ENCODE results near the gene PHPT1.

DNA sequence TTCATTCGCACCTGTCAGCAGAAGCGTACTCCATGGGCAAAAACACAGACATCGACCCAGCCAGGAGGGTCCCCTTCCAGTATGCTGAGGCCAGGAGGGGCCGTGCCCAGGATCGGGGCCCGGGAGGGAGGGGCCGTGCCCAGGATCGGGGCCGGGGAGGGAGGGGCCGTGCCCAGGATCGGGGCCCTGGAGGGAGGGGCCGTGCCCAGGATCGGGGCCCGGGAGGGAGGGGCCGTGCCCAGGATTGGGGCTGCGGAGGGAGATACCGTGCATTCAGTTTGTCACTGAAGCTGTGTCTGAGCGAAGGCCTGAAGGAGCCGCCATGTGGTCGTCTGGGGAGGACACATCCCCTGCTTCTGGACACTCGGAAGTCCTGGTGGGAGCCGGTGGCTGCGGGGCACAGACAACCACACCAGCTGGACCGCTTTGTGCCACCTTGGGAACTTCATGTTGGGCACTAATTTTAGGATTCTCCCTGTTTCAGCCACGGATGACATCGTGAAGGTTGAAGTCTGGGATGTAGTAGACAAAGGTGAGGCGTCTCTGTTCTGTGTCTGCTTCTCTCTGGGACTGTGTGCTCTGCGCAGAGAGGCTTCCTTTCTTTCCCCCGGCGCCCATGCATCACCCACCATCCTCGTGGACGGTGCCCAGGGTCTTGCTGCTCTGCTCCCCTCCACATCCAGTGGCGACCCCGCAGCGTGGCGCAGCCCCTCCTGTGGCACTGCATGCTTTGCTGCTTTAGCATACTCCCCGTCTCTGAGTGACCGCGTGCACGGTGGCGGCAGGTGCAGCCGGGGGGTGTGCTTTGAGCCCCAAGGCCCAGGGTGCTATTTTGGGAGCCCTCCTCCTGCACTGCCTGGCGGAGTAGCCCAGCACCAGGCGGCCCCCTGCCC lies 23.7 kb upstream of the PHPT1 start:
- TF ChIP-seq EP300 (IDR thresholded peaks at IDR 0.05), result no peak
- TF ChIP-seq, protein P1, sequence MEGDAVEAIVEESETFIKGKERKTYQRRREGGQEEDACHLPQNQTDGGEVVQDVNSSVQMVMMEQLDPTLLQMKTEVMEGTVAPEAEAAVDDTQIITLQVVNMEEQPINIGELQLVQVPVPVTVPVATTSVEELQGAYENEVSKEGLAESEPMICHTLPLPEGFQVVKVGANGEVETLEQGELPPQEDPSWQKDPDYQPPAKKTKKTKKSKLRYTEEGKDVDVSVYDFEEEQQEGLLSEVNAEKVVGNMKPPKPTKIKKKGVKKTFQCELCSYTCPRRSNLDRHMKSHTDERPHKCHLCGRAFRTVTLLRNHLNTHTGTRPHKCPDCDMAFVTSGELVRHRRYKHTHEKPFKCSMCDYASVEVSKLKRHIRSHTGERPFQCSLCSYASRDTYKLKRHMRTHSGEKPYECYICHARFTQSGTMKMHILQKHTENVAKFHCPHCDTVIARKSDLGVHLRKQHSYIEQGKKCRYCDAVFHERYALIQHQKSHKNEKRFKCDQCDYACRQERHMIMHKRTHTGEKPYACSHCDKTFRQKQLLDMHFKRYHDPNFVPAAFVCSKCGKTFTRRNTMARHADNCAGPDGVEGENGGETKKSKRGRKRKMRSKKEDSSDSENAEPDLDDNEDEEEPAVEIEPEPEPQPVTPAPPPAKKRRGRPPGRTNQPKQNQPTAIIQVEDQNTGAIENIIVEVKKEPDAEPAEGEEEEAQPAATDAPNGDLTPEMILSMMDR (IDR thresholded peaks at IDR 0.05), result no peak
